ENCODE data around the gene NOP9. TPM values are rescaled to one million over a fixed set of nuclear protein-coding genes. Genes with fewer than 3 reads are reported as not detected.

NOP9 gene
- total and polyA plus RNA-seq, 9 of the 15 experiments (the other 6 are each of a cell fraction or from before 2014, with no cell fraction given) = 1.0 to 27.9 (median 15.1) TPM

- no peak for TF ChIP-seq E2F4 (CRISPR knock-in tag; IDR thresholded peaks at IDR 0.05; ENCODE audit: low read depth)
- TF ChIP-seq ZNF75A (CRISPR knock-in tag; IDR thresholded peaks at IDR 0.05) = no peak
- no peak for TF ChIP-seq BCL6 (CRISPR knock-in tag; IDR thresholded peaks at IDR 0.05)
- no peak for TF ChIP-seq TAL1 (IDR thresholded peaks at IDR 0.05)
Measured at GRCh38 chr14:24337144-24337823, 37.6 kb downstream of the NOP9 start (continued).

GRCh38 chr14:24337824-24338175, 38.1 kb downstream of the NOP9 start:
- no peak for ATAC-seq
- no peak overlapping the region for H3K4me2 ChIP-seq (ENCODE audit: insufficient read depth, low read length)
- H3K9me3 ChIP-seq (replicated peaks; ENCODE audit: control insufficient read depth, insufficient read depth, low read depth, low read length) = no peaks in the 10 kb centered on the region
- no peaks in the 10 kb centered on the region for H3K36me3 ChIP-seq (ENCODE audit: control insufficient read depth, insufficient read depth, low read length)
- ChIA-PET POLR2A (interaction anchor here (0.8 to 1.5 kb wide), 4 partner anchors 75 to 103 kb away, joined by 4 to 7 read pairs (median 6); partner anchors contain the start of genes KHNYN and TGM1), CTCF (ENCODE audit: low intra/inter-chr PET ratio) (no interaction called here)
- no TSS peak for BruUV-seq (replicated peaks)
- 35% methylated on average over 8 of the region's 8 CpGs for WGBS (ENCODE audit: insufficient coverage, low coverage, missing lambda C conversion rate)
- FAIRE-seq = no peak
- no peak overlapping the region for H2AFZ ChIP-seq (ENCODE audit: low read depth, low read length)
- peaks cover 0 to 9% of the 10 kb centered on the region in 2 experiments; a peak in 1 of 5 replicates for H3K27me3 ChIP-seq (ENCODE audit: control insufficient read depth in 2 of 2, insufficient read depth in 2 of 2, low read length in 2 of 2)
- H3K4me3 ChIP-seq = no peak overlapping the region
- in situ Hi-C loops (cut with MboI) (loop anchor here (25.0 kb wide), 1 partner anchor 350 kb away; no protein-coding TSS in a partner anchor), intact Hi-C loops (cut with micrococcal nuclease) (no loop called here)
- no peak overlapping the region for H3K9ac ChIP-seq (ENCODE audit: insufficient read depth in 1 of 2, low read depth in 2 of 2, low read length in 2 of 2)
- H3K4me1 ChIP-seq (replicated peaks in 1 of 2; ENCODE audit: control insufficient read depth in 2 of 2, insufficient read depth in 2 of 2, low read length in 2 of 2) = peaks cover 1 to 30% of the 10 kb centered on the region in 2 experiments; a peak in 4 of 5 replicates
- H3K9me1 ChIP-seq (ENCODE audit: control insufficient read depth, insufficient read depth, low read length) = no peaks in the 10 kb centered on the region
- no peaks in the 10 kb centered on the region for H4K20me1 ChIP-seq (replicated peaks; ENCODE audit: control insufficient read depth, insufficient read depth, low read length)
- no peaks in the 10 kb centered on the region for H3K79me2 ChIP-seq (ENCODE audit: control insufficient read depth, insufficient read depth, low read length)
- no peak for DNase-seq (ENCODE audit: extremely low read depth in 1 of 4, low spot score in 3 of 4)
- H3K27ac ChIP-seq (ENCODE audit: extremely low read depth, low read depth, low read length) = no peak overlapping the region
- TF ChIP-seq TBL1XR1 (IDR thresholded peaks at IDR 0.05; ENCODE audit: low read length in 2 of 2) (no peak), DLX4 (CRISPR knock-in tag; IDR thresholded peaks at IDR 0.05) (no peak), CHD7 (IDR thresholded peaks at IDR 0.05; ENCODE audit: low read depth, low read length) (no peak)
